Iris pigment epithelial cell (primary cell): ENCODE results near the gene PLS3.

ENCODE experiments used
- DNase-seq: peaks from one replicate; pipeline ENCODE4 v3.0.0-alpha.2; 2011; ENCODE audit warnings: low read depth

PLS3 gene

GRCh38 chrX:115565888-115566287 lies 4.9 kb downstream of the PLS3 start:
- no peak for DNase-seq

GRCh38 chrX:115571712-115572111 lies 10.7 kb downstream of the PLS3 start:
- DNase-seq, result no peak

- no peak for DNase-seq
Observed at GRCh38 chrX:115573185-115573584, 12.2 kb downstream of the PLS3 start.

DNA sequence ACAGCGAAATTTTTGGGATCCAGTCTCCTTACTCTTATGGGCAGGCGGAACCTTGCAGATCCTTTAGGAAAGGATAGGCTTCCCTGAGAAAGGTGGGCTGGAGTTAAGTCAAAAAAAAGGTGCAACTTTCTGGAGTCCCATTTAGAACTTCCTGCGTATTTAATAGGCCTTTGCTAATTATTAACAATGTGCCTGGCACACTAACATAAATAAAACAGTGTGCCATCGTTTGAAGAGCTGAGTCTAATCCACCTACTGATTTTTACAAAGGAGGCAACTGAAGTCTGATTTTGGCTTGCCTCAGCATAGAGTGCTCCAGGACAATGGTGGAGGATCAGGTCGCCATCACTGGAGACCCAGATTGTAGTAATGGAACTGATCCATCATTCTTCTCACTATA lies 15.7 kb downstream of the PLS3 start:
- DNase-seq, result no peak

- no peak for DNase-seq
Observed at GRCh38 chrX:115579327-115579726, 18.4 kb downstream of the PLS3 start.

GRCh38 chrX:115579786-115580294 lies 18.9 kb downstream of the PLS3 start:
- no peak for DNase-seq

GRCh38 chrX:115581759-115582615 lies 21.0 kb downstream of the PLS3 start:
- DNase-seq, result no peak

- DNase-seq, result no peak
Observed at GRCh38 chrX:115582616-115583495, 21.9 kb downstream of the PLS3 start.

- peak; percentile 62 for DNase-seq
Observed at GRCh38 chrX:115583496-115584004, 22.6 kb downstream of the PLS3 start.

DNA sequence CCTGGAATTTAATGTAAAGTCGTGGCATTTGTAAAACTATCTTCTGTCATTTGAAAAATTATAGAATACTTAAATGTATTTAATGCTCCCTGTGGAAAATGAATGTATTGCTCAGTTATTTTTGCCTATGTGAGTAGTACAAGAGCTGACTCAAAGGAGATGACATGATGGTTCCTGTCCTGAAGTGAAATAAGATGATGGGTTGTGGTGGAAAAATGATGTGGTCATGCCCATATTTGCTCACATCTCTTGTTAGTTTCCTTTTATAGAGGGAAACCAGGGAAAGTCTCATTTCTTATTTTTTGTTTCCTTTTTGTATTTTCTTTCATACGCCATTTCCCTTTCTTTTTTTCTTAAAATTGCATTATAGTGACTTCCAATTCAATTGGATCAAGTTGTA lies 23.7 kb downstream of the PLS3 start:
- peak; percentile 69 for DNase-seq

- DNase-seq, result no peak
Observed at GRCh38 chrX:115588179-115588578, 27.2 kb downstream of the PLS3 start.

DNA sequence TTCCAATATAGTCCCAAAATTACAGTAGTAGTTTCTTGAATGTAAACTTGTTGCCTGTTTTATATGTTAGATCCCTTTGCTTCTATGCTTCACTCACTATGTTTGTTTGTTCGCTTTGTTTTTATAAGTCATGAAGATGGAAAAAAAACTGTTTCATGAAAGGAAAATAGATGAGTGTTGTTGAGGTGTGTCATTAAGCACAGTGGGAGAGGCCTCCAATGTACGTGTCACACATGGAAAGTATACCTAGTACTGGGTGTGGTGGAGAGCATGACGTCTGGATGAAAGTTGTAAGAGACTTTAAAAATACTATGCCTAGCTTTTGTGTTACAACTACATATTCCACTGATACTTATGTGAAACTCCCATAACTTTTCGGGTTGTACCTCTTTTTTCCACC lies 28.4 kb downstream of the PLS3 start:
- no peak for DNase-seq

DNA sequence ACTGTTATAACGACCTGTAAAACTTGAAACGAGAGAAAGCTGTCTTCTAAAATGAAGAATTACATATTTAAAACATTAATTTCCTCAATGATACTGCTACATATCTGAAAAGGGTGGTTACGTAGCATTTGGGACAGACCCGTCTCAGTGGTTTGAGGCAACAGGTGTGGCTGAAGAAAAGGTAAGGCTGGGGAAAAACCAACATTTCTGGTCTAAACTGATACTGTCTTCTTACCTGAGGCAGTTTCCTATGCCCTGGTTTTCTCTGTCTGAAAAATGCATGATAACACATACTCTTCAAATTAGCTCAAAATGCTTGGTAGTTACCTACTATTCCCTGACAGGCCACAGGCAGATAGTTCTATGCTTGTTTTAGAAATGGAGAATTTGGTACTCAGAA lies 30.4 kb downstream of the PLS3 start:
- DNase-seq, result no peak

DNA sequence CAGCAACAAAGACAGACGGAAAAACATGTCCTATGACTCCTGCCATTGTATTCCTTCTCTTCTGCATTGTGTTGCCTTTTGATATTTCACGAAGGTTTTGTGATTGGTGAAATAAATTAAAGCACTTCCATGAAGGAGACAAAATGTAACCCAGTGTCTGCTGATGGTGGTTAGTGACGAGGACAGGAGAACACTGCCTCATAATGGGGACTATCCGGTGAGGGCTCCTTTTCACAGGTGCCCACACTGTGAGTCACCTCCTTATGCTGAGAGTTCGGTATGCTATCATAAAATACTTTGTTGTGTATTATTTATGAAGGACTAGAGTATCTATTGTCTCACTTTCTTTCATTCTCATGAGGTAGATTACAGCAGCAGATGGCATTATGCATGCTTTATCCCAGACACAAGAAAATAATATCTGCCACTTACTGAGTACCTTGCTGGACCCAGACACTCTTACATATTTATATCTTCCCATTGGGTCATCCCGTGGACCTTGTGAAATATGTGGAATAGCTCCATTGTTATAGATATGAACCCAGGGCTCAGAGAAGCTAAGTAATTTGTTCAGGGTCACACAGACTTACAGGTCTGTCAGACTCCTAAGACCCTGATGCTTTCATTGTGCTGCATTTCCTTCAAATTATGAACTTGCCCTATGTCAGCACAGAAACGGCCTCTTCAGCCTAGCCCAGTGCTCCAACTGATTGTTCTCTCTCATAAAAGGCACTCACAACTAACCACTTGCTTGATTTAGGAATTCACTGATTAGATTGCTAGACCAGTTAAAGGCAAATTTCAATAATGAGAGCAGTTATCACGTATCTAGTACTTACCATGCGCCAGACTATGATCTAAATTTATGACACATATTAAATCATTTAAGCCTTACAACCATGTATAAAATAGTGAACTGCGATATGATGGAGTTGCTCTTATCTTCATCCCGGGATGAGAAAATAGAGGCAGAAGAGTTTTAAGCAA lies 31.2 kb downstream of the PLS3 start:
- no peak for DNase-seq

DNA sequence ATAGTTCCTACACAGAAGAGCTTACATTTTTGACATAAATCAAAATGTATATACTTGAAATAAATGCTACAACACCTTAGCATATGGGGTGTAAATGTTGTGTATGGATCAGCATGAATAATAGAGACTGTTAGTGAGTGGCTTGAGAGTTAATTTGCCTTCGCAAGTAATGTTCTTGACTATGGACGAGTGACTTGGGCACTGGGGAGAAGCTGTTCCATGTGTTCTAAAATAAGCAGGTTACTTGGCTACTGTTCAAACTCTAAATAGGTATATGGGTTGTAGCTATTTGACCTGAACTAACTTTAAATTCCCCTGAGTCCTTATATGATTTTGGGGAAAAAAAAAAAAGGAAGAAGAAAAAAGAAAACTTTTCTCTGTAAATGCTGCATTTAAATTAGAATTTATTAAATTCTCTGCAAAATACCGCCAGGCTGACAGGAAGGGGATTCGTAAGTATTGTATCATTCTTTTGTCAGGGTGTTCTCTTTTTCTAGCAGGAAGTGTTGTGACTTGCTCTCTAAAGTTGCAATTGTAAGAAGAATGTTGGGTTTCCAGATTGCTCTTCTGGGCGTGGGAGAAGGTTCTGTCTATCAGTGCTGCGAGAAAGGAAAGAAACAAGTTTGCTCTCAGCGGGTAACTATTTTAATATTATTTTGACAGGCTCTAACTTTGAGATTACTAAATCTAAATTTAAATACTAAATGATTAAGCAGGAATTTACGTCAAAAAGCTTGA lies 32.2 kb downstream of the PLS3 start:
- DNase-seq, result peak; percentile 71

DNA sequence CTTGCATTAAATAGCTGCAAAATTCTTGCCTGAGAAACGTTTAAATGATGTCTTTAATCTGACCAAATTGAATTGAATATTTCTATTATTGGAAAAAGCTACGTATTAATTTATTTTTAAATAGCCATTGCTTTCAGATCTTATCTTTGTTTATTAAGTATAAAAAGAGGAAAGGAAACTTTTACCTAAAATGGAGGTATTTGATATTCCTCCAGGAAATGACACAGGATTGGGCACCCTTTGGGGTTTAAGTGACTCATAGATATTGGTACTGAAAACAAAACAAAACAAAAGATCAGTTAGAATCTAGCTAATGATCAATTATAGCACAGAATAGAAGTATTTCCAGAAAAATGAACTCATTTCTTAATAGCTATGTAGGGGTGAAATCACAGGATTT lies 34.1 kb downstream of the PLS3 start:
- no peak for DNase-seq

- DNase-seq, result no peak
Observed at GRCh38 chrX:115598556-115598955, 37.6 kb downstream of the PLS3 start.

DNA sequence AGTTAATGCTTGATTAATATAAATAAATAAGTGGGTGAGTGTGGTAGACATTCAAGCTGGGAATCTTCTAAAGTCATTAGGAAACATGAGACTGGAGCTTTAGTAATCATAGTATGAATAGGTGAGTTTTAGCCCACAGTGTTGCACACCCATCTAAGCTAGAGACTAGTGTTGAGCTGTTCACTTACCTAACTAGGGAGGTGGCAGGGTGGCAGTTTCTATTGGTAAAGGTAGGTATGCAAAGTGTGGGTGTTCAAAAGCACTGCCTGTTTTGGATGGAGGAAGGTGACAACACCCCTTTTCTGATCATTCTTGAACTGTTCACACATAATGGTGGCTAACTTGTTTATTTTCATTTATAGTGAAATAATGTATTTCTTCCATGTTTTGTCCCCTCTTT lies 41.3 kb downstream of the PLS3 start:
- no peak for DNase-seq

- DNase-seq, result peak; percentile 48
Observed at GRCh38 chrX:115602729-115603389, 41.9 kb downstream of the PLS3 start.

DNA sequence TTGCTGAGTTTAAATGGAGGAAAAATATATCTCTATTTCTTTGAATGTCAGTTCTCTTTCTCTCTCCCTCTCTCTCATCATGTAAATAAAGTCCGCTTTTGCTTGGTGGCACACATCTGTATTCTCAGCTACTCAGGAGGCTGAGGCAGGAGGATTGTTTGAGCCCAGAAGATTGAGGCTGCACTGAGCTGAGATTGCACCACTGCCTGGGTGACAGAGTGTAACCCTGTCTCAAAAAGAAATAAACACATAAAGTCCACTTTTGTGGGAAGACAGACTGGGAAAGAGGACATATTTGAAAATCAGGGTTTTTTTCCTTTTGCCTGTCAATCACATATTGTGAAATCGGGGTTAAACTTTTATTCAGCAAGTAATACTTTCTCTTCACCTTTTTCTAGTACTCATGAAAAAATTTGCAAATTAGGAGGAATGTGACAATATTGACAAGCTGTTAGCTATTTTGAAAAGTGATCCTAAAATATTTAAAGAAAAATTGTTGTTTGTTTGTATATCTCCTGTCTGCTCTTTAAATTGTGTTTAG lies 42.6 kb downstream of the PLS3 start:
- no peak for DNase-seq
